ENCODE data around the gene CSRP3. TPM values are rescaled to one million over a fixed set of nuclear protein-coding genes. Genes with fewer than 3 reads are reported as not detected.
A peak's percentile ranks its signal among the peaks of the same experiment; 100 is the strongest.

CSRP3 gene
- total RNA-seq (2011; cell fraction: chromatin; rRNA removed; ENCODE audit: low replicate concordance) = not detected in 2 replicates
- total RNA-seq (2011; cell fraction: nucleolus; rRNA removed) = not detected in 2 replicates
- not detected in 2 replicates for total RNA-seq (2011; cell fraction: nucleoplasm; rRNA removed)
- total RNA-seq (2014; rRNA removed) (not detected in 2 replicates), total RNA-seq (2014; rRNA removed; fragmentation: Illumina TruSeq; extraction: Trizol) (not detected in 2 replicates), total RNA-seq (2015; rRNA removed; fragmentation: Illumina TruSeq; extraction: Trizol) (0.14 TPM in 1 of 2 replicates, not detected in the other), total RNA-seq (2021) (not detected in 2 replicates), polyA plus RNA-seq (2011; rRNA removed) (not detected in 2 replicates), polyA plus RNA-seq (2014; fragmentation: Illumina TruSeq; extraction: Trizol) (not detected in 2 replicates), polyA plus RNA-seq (2014; fragmentation: Nextera tagmentation; extraction: Ambion mirVana) (not detected), polyA plus RNA-seq (2014; rRNA removed) (not detected in 2 replicates), polyA minus RNA-seq (2011; rRNA and poly(A)+ RNA removed) (not detected in 2 replicates), Bru-seq, nascent RNA (percentile 9 among the genes with signal in this experiment), BruChase-seq, experiment 1, labeled RNA remaining after a 2-hour chase (percentile 3 among the genes with signal in this experiment), BruChase-seq, experiment 2, labeled RNA remaining after a 6-hour chase (not detected)
- polyA plus RNA-seq (2011; cell fraction: cytosol; rRNA removed) = not detected in 2 replicates
- polyA plus RNA-seq (2011; cell fraction: nucleus; rRNA removed) = not detected in 2 replicates
- 0.28 TPM in 1 of 2 replicates, not detected in the other for polyA plus RNA-seq (2012)
- polyA minus RNA-seq (2011; cell fraction: cytosol; rRNA and poly(A)+ RNA removed) = not detected in 2 replicates
- polyA minus RNA-seq (2011; cell fraction: nucleus; rRNA and poly(A)+ RNA removed) = not detected in 2 replicates
- long read RNA-seq, experiment 1, partial matches to known transcripts = 0 of 1 reads
- long read RNA-seq, experiment 1, other reads (novel, unspliced or antisense) = 0 of 1 reads
- long read RNA-seq, experiment 2 = 0 reads
- long read RNA-seq, experiment 3 = 0 reads

- intact Hi-C loops (cut with micrococcal nuclease) = no loop called here
- TF ChIP-seq ELF1 (tag; IDR thresholded peaks at IDR 0.05) (no peak), FOSL1 (tag; conservative IDR thresholded peaks at IDR 0.05) (peak; percentile 35)
- POLR2A ChIA-PET = interaction anchor here (1.1 kb wide), 1 partner anchor 8 kb away, joined by 3 read pairs; no protein-coding TSS in a partner anchor
- in situ Hi-C loops (cut with MboI) = no loop called here
- peaks cover 17 to 21% of the 10 kb centered on the region in 2 experiments; a peak in 4 of 5 replicates for H3K27me3 ChIP-seq (ENCODE audit: control insufficient read depth in 2 of 2, insufficient read depth in 2 of 2, low read length in 2 of 2)
- no peaks in the 10 kb centered on the region for H3K9me3 ChIP-seq (replicated peaks; ENCODE audit: control insufficient read depth, insufficient read depth, low read depth, low read length)
- H3K36me3 ChIP-seq (ENCODE audit: control insufficient read depth, insufficient read depth, low read length) = no peaks in the 10 kb centered on the region
- 5% methylated on average over 7 of the region's 7 CpGs for WGBS (ENCODE audit: insufficient coverage, low coverage, missing lambda C conversion rate)
- no peaks in the 10 kb centered on the region for H3K9me1 ChIP-seq (ENCODE audit: control insufficient read depth, insufficient read depth, low read length)
- DNase-seq (ENCODE audit: extremely low read depth in 1 of 4, low spot score in 3 of 4) (no peak), FAIRE-seq (no peak), ATAC-seq (no peak; the same call in 2 of the 3 replicates)
- no peaks in the 10 kb centered on the region for H4K20me1 ChIP-seq (replicated peaks; ENCODE audit: control insufficient read depth, insufficient read depth, low read length)
- H3K27ac ChIP-seq (ENCODE audit: extremely low read depth, low read depth, low read length) = no peak within 1 kb of the TSS
- H2AFZ ChIP-seq (ENCODE audit: low read depth, low read length) = no peak within 1 kb of the TSS
- no peaks in the 10 kb centered on the region for H3K79me2 ChIP-seq (ENCODE audit: control insufficient read depth, insufficient read depth, low read length)
- no peak within 1 kb of the TSS for H3K4me3 ChIP-seq
- no TSS peak for BruUV-seq (replicated peaks)
- no peaks in the 10 kb centered on the region; a peak in 1 of 5 replicates for H3K4me1 ChIP-seq (replicated peaks in 1 of 2; ENCODE audit: control insufficient read depth in 2 of 2, insufficient read depth in 2 of 2, low read length in 2 of 2)
- peak within 1 kb of the TSS in 1 of 2 experiments; percentile 4; a peak in 1 of 4 replicates for H3K9ac ChIP-seq (ENCODE audit: insufficient read depth in 1 of 2, low read depth in 2 of 2, low read length in 2 of 2)
- CTCF ChIA-PET (ENCODE audit: low intra/inter-chr PET ratio) = no interaction called here
- no peak within 1 kb of the TSS for H3K4me2 ChIP-seq (ENCODE audit: insufficient read depth, low read length)
Observed at GRCh38 chr11:19201737-19202605, at the start of gene CSRP3. TSS of gene CSRP3 (minus strand) at chr11:19201983. CDS start at chr11:19192448, 9,535 bp downstream.
